ENCODE data around the gene LCP2. TPM values are rescaled to one million over a fixed set of nuclear protein-coding genes. Genes with fewer than 3 reads are reported as not detected.

The LCP2 gene
- total RNA-seq, 1 donor from 2014 or later: not detected

DNA sequence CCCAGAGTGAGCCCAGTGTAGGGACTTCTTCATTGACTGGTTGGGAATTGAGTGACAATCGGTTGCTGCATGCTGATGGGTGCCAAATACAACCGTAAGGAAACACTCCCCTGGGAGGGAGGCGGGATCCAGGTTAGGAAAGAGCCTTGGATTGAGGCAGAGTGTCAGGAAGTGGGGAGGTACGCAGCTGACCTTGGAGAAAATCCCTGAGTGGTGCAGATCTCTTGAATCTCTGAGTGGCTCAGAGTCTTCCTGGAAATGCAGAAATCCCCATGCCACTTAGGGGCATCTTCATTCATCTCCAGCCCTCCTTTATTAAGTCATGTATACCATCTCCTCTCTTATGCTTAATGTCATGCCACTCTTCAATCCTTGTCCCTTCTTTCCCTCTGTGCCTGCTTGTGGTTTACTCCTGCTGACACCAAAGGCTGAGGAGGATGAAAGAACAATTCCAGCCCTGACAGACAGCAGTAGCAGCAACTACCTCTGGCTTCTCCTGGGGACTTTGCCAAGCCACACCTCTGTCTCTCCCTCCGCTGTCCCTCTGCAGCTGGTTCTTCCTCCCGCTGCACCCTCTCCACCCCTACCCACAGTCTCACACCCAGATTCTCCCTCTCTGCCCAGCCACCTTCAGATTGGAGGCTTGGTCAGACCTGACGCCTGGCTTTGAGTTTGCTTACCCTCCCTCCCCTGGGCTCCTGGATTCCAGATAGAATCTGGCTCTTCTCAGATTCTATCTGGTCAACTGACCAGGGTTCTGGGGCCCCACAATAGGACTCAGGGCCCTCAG is 14.1 kb upstream of the LCP2 start:
- no peak overlapping the region for H3K4me3 Mint-ChIP-seq
- H3K27me3 Mint-ChIP-seq: peaks cover 13% of the 10 kb centered on the region
- TF ChIP-seq CTCF (conservative IDR thresholded peaks at IDR 0.05): no peak
- no peaks in the 10 kb centered on the region for H3K9me3 Mint-ChIP-seq
- no peaks in the 10 kb centered on the region for H3K36me3 Mint-ChIP-seq
- no peak for DNase-seq (ENCODE audit: extremely low spot score, unreplicated experiment)
- H3K27ac Mint-ChIP-seq: no peak overlapping the region
- H3K4me1 Mint-ChIP-seq (ENCODE audit: unreplicated experiment): peaks cover 14% of the 10 kb centered on the region

DNA sequence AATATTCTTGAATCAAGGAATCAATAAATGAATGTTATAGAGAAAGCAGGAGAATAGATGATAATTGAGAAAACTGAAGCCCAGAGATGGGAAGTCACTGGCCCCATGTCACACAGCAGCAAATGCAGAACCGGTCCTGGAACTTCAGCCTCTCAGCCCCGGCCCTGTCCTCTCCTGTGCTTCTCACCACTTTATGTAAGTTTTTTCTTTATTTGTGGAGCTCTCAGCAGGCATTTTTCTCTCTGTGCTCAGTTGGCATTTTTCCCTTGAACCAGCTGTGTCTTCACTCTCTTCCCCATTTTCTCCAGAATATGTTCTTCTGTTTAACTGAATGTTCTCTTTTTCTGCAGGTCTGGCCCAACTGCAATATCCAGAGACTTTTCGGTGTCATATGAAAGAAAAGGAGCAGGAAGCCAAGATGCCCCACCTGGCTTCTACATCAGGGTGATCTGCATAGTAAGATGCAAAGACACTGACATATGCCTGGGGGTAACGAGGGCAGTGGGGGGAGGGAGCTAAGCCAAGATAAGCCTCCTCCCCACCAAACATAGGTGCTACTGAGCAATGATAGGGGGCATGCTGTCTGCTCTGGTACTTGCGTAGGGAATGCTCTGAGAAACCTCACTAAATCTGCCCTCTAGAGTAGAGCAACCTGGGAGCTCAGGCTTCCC is 12.8 kb upstream of the LCP2 start:
- Mint-ChIP-seq H3K4me1 (ENCODE audit: unreplicated experiment) (peaks cover 22% of the 10 kb centered on the region), H3K27me3 (peaks cover 13% of the 10 kb centered on the region), H3K27ac (no peak overlapping the region), H3K36me3 (no peaks in the 10 kb centered on the region), H3K4me3 (no peak overlapping the region), H3K9me3 (no peaks in the 10 kb centered on the region)
- no peak for TF ChIP-seq CTCF (conservative IDR thresholded peaks at IDR 0.05)
- no peak for DNase-seq (ENCODE audit: extremely low spot score, unreplicated experiment)

DNA sequence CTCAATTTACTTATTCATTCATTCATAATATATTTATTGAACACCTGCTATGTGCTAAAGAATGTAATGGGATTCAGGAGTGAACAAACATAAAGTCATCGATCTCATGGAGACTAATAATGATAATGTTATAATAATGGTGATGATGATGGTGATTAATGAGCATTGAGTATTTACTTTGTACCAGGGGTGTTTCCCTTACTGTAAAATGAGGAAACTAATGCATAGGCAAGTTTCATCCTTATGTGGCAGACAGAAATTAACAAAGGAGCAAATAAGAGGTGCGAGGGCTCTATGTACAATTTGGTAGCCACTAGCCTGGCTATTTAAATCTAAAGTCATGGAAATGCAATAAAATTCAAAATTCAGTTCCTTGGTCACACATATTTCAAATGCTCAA is 11.1 kb upstream of the LCP2 start:
- TF ChIP-seq CTCF (conservative IDR thresholded peaks at IDR 0.05): no peak
- no peak for DNase-seq (ENCODE audit: extremely low spot score, unreplicated experiment)
- no peak overlapping the region for H3K27ac Mint-ChIP-seq
- no peaks in the 10 kb centered on the region for H3K9me3 Mint-ChIP-seq
- H3K36me3 Mint-ChIP-seq: no peaks in the 10 kb centered on the region
- H3K4me1 Mint-ChIP-seq (ENCODE audit: unreplicated experiment): peaks cover 16% of the 10 kb centered on the region
- H3K27me3 Mint-ChIP-seq: peaks cover 13% of the 10 kb centered on the region
- no peak overlapping the region for H3K4me3 Mint-ChIP-seq

DNA sequence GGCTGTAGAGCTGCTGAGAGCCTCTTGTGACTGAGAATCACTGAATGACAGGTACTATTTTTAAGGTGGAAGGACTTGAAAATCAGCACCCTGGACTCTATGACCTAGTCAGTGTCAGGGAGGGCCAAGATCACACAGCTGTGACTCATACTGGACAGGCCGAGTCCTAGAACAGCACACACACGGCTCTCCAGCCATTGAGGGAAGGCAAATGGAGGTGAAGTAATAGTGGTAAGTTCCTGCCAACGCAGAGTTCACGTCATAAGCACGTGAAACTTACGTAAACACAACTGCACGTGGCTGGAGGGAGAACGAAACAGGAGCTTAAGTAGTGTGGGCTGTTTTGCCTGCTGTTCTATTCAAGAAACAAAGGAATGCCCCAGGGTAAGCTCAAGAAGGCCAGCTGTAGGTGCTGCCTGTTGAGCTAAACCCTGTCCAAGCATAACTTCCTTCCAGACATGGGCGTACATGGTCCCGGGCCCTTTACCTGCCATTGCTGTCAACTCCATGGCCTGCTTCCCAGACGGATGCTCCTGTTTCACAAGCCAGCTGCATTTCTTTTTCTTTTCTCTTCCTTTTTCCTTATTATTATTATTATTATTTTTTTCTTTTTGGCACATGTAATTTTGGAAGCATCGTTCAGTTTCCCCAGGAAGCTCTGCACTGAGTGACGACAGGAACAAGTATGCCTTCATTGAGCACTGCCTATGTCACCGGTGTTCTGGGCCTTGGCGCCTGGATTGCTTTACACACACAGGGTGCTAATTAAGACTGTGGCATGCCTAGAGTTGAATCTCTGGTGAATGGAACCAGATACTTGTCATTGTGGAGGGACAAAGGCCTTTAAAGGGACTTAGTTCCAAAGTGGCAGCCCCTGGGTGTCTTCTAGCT is 10.2 kb upstream of the LCP2 start:
- Mint-ChIP-seq H3K4me3 (peak overlapping the region; percentile 37), H3K36me3 (no peaks in the 10 kb centered on the region), H3K9me3 (no peaks in the 10 kb centered on the region), H3K27me3 (peaks cover 13% of the 10 kb centered on the region), H3K4me1 (ENCODE audit: unreplicated experiment) (peaks cover 24% of the 10 kb centered on the region), H3K27ac (peak overlapping the region; percentile 83)
- TF ChIP-seq CTCF (conservative IDR thresholded peaks at IDR 0.05): no peak
- no peak for DNase-seq (ENCODE audit: extremely low spot score, unreplicated experiment)

GRCh38 chr5:170306381-170306831 is 8.8 kb upstream of the LCP2 start:
- H3K4me3 Mint-ChIP-seq: no peak overlapping the region
- no peak for TF ChIP-seq CTCF (conservative IDR thresholded peaks at IDR 0.05)
- no peaks in the 10 kb centered on the region for H3K36me3 Mint-ChIP-seq
- H3K4me1 Mint-ChIP-seq (ENCODE audit: unreplicated experiment): peaks cover 24% of the 10 kb centered on the region
- H3K9me3 Mint-ChIP-seq: no peaks in the 10 kb centered on the region
- peak overlapping the region; percentile 50 for H3K27ac Mint-ChIP-seq
- DNase-seq (ENCODE audit: extremely low spot score, unreplicated experiment): no peak
- peaks cover 4% of the 10 kb centered on the region for H3K27me3 Mint-ChIP-seq

All from type B pancreatic cell (in vitro differentiated cells).